Neutrophil (primary cell): ENCODE measurements around the gene GMDS.

ENCODE experiments used
- H3K27ac ChIP-seq: fragments of 200-600 bp; sonication (generic); 2 replicates; pipeline ENCODE4 v1.5.1; 2016; ENCODE audit warnings: mild to moderate bottlenecking, moderate library complexity
- H3K27me3 ChIP-seq: fragments of 200-600 bp; sonication (generic); 2 replicates; pipeline ENCODE4 v1.6.0; 2016; ENCODE audit warnings: mild to moderate bottlenecking
- H3K36me3 ChIP-seq: fragments of 200-600 bp; sonication (generic); 2 replicates; pipeline ENCODE4 v1.5.1; 2017
- H3K4me1 ChIP-seq, 2 experiments: fragments of 200-600 bp in 1 of 2; sonication (generic) in 1 of 2; 1 replicate in 1 of 2; 2 replicates in 1 of 2; pipeline versions ENCODE4 v1.5.1 to v1.6.1; 2013 to 2016; ENCODE audit warnings: low read depth in 1 of 2, low read length in 1 of 2, mild to moderate bottlenecking in 1 of 2, moderate library complexity in 1 of 2; ENCODE audit not compliant: control insufficient read depth in 1 of 2, insufficient read depth in 1 of 2
- H3K4me3 ChIP-seq, 2 experiments: fragments of 200-600 bp in 1 of 2; sonication (generic) in 1 of 2; 1 replicate in 1 of 2; 2 replicates in 1 of 2; pipeline ENCODE4 v1.5.1; 2013 to 2016; ENCODE audit warnings: low read depth in 1 of 2, low read length in 1 of 2, mild to moderate bottlenecking in 1 of 2, moderate library complexity in 1 of 2
- H3K9me3 ChIP-seq: fragments of 200-600 bp; sonication (generic); 2 replicates; pipeline ENCODE4 v1.5.1; 2016
- TF ChIP-seq, protein P1 (sequence below): fragments of 200-600 bp; sonication (generic); IDR thresholded peaks from 2 replicates; pipeline ENCODE4 v1.5.1; 2016; ENCODE audit warnings: antibody characterized with exemption

Gene GMDS

DNA sequence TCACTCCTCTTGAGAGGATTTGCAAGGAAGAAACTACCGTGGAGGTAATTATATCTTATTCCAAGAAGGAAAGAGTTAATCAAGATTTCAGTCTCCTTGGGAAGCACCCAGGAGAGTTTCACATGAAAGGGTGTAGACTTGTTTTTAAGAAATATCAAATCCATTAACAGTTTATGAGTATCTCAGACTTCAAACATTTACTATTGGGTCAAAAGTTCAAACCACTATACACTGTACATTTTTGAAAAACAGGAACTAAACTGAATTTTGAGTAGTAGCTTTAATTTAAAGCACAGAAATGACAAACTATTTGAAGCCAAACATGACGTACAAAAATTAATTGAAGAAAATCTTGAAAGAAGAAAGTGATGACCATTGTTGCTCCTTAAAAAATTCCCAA, 471.7 kb downstream of the GMDS start:
- H3K4me1 ChIP-seq = peaks cover 6% of the 10 kb centered on the region in 2 experiments
- no peak overlapping the region for H3K4me3 ChIP-seq
- TF ChIP-seq, protein P1, sequence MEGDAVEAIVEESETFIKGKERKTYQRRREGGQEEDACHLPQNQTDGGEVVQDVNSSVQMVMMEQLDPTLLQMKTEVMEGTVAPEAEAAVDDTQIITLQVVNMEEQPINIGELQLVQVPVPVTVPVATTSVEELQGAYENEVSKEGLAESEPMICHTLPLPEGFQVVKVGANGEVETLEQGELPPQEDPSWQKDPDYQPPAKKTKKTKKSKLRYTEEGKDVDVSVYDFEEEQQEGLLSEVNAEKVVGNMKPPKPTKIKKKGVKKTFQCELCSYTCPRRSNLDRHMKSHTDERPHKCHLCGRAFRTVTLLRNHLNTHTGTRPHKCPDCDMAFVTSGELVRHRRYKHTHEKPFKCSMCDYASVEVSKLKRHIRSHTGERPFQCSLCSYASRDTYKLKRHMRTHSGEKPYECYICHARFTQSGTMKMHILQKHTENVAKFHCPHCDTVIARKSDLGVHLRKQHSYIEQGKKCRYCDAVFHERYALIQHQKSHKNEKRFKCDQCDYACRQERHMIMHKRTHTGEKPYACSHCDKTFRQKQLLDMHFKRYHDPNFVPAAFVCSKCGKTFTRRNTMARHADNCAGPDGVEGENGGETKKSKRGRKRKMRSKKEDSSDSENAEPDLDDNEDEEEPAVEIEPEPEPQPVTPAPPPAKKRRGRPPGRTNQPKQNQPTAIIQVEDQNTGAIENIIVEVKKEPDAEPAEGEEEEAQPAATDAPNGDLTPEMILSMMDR = no peak

DNA sequence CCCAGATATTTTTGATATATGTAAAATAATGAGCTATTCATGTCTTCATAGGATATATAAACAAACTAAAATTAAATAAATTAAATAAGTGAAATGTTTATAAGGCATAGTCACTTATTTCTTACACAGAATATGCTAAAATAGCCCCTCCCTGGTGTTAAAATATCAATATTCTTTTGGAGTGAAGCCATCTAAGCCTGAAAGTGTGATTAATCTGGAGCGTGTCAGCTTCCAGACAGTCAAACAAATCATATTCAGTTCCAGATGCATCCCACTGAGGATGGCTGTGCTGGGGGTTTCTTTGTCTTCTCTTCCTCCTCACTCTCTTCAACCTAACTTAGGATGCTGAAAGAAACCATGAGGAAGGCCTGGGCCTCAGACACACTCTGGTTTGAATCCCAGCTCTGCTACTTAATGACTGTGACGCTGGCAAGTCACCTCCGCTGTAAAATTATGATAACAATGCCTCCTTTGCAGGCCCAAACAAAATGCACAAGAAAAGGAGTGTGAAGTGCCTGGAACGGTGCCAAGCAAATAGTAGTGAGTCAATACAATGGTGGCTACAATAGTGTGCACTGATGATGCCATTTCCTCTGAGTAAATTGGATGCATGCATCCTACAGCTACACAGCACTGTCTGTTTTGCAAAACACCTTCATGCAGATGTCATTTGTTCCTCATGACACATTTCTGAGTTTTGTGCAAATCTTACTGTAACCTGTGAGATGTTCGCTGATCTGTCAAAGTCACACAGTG, 474.3 kb downstream of the GMDS start:
- peaks cover 6% of the 10 kb centered on the region in 2 experiments for H3K4me1 ChIP-seq

More for the DNA sequence above, 471.7 kb downstream of the GMDS start:
- H3K27ac ChIP-seq = no peak overlapping the region
- no peaks in the 10 kb centered on the region for H3K36me3 ChIP-seq
- no peaks in the 10 kb centered on the region for H3K27me3 ChIP-seq
- H3K9me3 ChIP-seq = no peaks in the 10 kb centered on the region

DNA sequence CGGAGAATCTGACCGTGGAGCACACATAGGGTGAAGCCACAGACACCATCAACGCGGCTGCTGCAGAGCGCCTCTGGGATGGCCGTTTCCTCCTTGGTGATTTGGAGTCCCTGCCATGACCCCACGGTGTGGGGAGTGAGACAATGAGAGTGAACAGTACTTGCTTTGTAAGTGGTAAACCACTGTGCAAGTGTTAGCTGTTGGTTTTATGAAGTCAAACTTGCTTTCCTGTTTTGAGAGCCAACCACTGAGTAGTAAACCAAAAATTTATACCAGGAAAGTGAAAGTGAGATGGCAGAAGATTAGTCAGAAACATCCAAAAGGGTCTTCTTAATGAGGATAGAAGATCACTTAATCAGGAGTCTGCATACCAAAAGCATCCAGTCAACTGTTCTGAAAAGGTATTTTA, 475.0 kb downstream of the GMDS start:
- no peak overlapping the region for H3K4me3 ChIP-seq
- TF ChIP-seq, protein P1 = no peak
- no peaks in the 10 kb centered on the region for H3K36me3 ChIP-seq
- no peaks in the 10 kb centered on the region for H3K27me3 ChIP-seq
- peaks cover 6% of the 10 kb centered on the region in 2 experiments for H3K4me1 ChIP-seq
- H3K9me3 ChIP-seq = no peaks in the 10 kb centered on the region
- no peak overlapping the region for H3K27ac ChIP-seq

More for the DNA sequence above, 474.3 kb downstream of the GMDS start:
- Histone ChIP-seq H3K36me3 (no peaks in the 10 kb centered on the region), H3K9me3 (no peaks in the 10 kb centered on the region), H3K27ac (no peak overlapping the region), H3K27me3 (no peaks in the 10 kb centered on the region), H3K4me3 (no peak overlapping the region)
- TF ChIP-seq, protein P1 = no peak

DNA sequence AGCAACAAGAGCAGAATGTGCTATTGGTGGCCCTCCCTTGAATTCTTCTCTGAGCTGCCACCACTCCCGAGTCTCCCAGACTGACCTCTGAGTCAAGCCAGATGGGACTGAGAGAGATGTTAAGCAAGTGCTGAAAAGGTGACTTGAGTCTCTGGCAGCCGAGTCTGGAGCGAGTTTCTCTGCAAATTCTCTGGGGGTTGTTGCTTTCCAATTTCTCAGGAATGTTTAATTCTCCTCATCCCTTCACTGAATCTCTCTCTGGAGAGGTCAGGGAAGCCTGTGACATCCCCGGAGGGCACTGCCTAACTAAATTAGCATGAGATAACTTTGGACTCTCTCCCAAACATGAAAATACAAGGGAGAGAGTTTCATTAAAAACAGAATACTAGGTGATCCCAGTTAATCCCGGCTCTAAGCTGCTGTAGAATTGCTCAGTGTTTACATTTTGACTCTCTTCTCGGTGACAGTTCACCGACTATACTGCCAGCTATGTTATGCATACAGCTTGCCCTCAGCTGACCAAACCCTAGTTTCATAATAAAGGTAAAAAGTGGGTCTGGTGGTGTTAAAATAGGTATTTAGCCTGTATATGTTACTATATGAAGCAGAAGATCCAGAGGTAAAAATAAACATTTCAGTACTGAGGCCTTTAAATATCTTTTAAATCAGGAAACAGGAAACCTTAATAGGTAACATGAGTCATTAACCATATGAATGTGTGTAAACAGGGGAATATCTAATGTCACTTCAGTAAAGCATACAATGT, 477.7 kb downstream of the GMDS start:
- TF ChIP-seq, protein P1 = no peak
- no peak overlapping the region for H3K27ac ChIP-seq

DNA sequence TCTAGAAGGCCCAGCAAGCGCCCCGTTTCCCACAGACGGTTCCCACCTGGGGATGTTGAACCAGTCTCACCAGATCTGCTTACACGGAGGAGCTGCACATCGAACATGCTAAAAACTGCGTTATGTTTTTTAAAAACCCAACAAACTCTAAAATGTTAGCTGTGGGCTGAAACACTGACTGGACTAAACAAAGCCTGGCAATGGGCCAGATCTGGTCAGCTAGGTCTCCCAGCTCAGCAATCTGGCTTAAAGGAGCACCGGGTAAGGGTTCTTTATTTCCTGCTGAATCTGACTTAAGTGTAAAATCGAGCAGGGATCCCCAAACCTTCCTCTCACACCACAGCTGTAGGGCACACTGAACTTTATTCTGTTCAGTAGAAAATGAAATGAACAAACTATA, 478.8 kb downstream of the GMDS start:
- Histone ChIP-seq H3K27ac (no peak overlapping the region), H3K36me3 (no peaks in the 10 kb centered on the region), H3K4me1 (peaks cover 6 to 14% of the 10 kb centered on the region in 2 experiments), H3K9me3 (no peaks in the 10 kb centered on the region), H3K27me3 (no peaks in the 10 kb centered on the region), H3K4me3 (no peak overlapping the region)
- TF ChIP-seq, protein P1 = no peak

More for the DNA sequence above, 477.7 kb downstream of the GMDS start:
- Histone ChIP-seq H3K36me3 (no peaks in the 10 kb centered on the region), H3K27me3 (no peaks in the 10 kb centered on the region), H3K4me3 (no peak overlapping the region), H3K9me3 (no peaks in the 10 kb centered on the region), H3K4me1 (peaks cover 6 to 14% of the 10 kb centered on the region in 2 experiments)
